HG02981 (cell line): Measurements from ENCODE around the gene LAMA2.
"Not testable (repeated sequence)": the region's sequence is repeated elsewhere in the genome, so short reads cannot be mapped to it uniquely, and the experiment has no call there.

Experiments
- ATAC-seq: cut with Tn5 transposase; IDR thresholded peaks from one replicate; pipeline ENCODE4 v1.9.1; 2021; ENCODE audit warnings: mild to moderate bottlenecking, moderate library complexity; ENCODE audit not compliant: unreplicated experiment

LAMA2 gene

GRCh38 chr6:129115471-129115870 lies 232.5 kb downstream of the LAMA2 start:
- no peak for ATAC-seq

DNA sequence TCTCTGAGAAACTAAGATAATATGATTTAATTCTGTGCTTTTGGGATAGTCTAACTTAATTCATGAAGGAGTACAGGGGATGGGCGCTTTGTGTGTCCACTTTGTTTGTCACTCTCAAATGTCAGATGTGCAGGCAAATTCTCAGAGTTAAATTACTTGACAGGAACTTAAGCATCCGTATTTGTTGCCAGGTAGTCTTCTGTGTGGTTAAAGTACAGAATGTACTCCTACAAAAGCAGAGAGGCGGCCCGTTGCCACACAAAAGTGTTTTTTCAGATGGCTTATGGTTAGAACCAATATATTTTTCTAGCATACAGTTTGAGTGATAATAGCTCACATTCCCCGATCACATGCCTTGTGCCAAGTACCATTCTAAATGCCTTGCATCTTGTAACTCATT lies 234.4 kb downstream of the LAMA2 start:
- ATAC-seq: no peak

GRCh38 chr6:129120856-129121638 lies 238.1 kb downstream of the LAMA2 start:
- ATAC-seq: no peak

DNA sequence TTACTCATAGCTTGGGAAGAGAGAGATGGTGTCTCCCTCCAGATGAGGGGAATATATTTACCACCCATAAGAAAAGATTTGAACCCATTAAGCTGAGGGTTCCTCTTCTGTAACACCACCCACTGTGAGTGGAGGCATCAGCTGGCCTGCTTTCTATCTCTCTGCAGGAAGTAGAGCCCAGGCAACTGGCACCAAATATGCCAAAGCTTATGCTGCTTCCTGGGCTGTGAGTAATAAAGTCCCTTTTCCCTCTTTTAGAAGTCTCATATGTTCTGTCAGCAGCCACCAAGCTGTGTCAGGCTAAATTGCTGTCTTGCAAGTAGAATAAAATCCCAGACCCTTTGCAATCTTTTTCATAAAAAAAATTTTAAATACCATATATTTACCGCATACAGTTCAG lies 241.4 kb downstream of the LAMA2 start:
- no peak for ATAC-seq

DNA sequence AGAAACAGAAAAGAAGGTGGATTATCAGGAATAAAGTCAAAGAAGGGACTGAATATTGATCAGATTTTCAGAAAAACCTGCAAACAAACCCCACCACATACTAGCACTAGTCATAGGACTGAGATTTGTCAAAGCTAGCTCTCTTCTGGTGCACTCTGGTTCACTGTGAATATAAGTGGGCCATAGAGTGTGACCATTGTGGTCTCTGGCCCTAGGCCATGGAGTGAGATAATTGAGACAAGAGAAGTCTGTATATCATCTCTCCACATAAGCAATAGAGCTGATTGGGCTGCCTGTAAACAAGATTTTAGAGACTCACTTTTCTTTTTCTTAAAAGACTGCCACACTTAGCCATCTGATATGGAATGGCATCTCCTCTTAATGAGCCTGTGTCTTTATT lies 247.2 kb downstream of the LAMA2 start:
- no peak for ATAC-seq

GRCh38 chr6:129130959-129131681 lies 248.2 kb downstream of the LAMA2 start:
- ATAC-seq: no peak

DNA sequence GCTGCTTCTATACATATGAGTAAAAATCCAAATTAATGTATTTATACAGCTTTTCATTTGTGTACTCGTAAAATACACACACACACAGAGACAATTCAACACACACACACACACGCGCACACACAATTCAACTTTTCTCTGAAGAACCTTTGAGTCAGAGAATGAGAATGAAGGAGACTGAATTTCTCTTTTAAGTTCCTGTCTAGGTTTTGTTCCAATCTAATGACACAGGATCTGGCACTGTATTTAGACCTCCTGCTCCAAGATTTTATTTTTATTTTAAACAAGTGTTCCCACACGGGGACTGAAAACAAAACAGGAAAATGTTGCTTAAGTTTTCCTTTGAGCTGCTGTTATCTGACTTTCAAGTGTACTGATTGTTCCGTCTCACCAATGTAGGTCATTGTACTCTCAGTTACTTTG lies 250.8 kb downstream of the LAMA2 start:
- no peak for ATAC-seq

- ATAC-seq: no peak
Measured at GRCh38 chr6:129134535-129134934, 251.6 kb downstream of the LAMA2 start.

DNA sequence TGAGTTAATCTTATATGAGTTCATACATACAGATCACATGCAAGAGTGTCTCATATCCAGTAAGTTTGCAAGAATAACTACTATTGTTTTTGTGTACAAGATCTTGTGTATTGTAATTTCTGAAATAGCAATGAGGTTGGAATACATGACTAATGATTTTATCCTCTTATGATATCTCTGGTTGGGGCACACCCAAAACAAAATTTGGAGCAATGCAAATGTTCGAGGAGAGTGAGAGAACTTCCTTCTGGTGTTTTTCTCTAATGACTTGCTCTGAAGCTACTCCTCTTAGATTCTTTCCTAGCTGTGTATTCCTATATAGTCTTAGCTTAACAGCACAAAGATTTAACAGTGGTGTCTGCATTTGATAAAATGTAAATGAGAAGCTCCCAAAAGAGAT lies 252.5 kb downstream of the LAMA2 start:
- no peak for ATAC-seq

DNA sequence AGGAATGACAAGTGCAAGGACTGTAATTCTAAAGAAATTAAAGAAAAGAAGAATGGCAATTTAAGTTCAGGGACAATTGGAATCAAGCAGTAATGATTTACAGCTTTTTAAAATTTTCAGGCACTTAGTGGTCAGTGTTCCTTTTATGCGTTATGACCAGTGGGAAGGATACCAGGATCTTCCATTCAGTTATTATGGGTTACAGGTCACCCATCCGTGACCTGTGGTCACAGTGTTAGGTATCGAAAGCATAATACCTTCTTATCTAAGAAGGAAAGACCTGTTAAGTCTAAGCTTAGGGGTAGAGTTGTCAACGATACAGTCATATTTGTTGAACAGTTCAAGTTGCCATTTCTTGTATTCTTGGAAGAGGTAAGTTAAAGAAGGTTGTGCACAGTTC lies 253.8 kb downstream of the LAMA2 start:
- ATAC-seq: no peak

- ATAC-seq: no peak
Measured at GRCh38 chr6:129138739-129139405, 255.9 kb downstream of the LAMA2 start.

DNA sequence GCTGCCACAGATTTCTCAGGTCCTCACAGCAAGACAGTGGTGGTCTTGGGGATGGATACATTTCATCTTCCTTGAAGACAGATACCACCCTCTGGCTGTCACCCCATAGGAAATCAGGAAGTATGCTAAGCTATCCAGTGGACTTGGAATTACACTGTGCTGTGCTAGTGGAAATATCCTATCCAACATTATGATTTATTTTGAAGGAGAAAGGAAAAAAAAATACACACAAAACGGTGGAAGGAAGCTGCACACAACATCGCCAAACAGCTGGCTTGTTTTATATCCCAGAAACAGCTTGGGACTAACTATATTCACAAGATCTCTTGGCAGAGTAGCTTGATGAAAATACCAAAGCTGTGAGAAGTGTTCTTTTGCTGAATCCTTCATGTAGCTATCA lies 257.6 kb downstream of the LAMA2 start:
- ATAC-seq: no peak

GRCh38 chr6:129141499-129141898 lies 258.6 kb downstream of the LAMA2 start:
- no peak for ATAC-seq

DNA sequence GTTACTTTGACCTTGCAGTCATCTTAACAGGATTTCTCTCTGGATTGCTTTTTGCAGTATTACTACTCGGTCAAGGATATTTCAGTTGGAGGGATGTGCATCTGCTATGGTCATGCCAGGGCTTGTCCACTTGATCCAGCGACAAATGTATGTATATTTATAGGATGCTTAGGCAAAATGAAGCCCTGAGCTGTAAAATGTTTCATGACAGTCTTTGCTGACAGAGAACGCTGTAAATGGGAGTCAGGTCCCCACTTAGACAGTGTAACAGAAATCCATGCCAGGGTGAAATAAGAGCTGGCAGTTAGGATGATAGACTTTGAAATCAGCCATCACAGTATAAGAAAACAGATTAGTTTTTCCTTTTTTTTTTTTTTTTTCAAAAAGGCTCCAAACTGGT lies 264.0 kb downstream of the LAMA2 start:
- ATAC-seq: no peak

DNA sequence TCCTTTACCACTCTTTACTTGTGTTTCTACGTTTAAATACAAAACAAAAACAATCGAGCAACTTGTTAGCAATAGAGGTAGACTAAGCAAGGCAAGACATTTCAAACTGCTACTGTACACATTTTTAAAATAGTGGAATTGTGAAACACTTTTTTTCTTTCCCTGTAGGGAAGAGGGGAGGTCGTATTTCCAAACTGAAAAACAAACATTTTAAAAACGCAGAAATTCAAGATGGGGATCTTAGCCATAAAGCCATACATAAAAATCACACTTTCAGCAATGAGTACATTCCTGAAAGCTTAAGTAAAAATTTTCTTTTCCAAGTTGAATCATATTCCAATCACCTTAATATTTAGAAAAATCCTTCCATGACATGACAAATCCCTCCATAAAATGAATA lies 267.6 kb downstream of the LAMA2 start:
- no peak for ATAC-seq

DNA sequence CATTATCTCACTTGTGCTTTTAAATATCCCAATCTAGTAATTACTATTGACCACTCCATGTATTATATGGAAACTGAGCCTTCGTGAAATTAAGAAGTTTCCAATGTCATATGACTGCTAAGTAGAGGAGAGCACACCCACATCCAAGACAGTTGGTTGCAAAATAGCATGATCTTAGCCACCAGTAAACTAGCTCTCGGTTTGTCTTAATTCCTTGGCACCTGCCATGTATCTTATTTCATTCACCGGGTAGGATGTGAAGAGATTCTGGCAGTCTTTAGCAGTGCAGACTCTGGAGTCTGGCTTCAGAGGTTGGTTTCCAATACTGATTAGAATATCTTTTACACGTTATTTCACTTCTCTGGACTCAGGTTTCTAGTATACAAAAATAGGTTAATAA lies 270.3 kb downstream of the LAMA2 start:
- no peak for ATAC-seq

DNA sequence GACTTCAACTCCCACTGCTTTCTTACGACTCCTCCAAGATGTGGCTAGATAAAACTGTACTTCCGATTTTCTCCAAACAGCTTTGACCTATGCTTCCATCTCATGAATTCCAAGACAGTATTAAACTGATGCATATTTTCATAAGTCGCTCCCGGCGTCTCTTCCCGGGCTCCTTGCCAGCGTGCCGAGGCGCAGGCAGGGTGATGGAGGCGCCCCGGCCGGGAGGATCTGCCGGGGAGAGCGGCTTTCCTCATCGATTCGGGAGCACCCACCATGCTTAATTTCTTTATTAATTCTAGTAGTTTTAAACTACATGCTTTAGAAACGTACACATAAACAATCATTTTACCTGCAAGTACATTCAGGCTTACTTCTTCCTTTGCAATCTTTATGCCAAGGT lies 276.3 kb downstream of the LAMA2 start:
- not testable (repeated sequence) for ATAC-seq

DNA sequence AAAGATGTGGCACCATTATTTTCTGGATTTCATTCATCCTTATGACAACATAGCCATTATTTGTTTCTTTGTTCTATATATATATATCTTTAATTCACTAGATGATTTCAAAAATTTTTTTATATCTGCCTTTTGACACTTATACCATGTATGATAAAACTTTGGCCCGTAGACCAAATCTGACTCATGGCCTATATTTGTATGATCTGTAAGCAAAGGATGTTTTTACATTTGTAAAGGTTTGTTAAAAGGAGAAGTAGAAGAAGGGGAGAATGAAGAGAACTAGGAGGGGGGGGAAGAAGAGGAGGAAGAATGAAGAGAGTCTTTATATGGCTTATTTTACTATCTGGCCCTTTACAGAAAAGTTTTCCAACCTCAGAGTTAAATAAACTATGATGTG lies 279.7 kb downstream of the LAMA2 start:
- ATAC-seq: no peak

DNA sequence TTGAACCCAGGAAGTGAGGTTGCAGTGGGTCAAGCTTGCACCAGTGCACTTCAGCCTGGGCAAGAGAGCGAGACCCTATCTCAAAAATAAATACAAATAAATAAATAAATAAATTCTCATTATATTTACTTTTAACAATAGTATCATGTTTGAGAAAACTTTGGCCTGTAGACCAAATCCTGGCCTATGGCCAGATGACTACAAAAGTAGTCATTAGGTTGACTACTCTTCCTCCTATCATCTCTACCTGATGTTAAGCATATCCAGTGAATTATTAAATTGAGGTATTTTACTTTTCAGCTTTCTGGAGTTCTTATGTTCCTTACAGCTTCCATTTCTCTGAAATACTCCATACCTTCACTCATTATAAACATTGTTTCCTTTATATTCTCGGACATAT lies 280.6 kb downstream of the LAMA2 start:
- ATAC-seq: no peak

- ATAC-seq: no peak
Measured at GRCh38 chr6:129164032-129164431, 281.1 kb downstream of the LAMA2 start.

GRCh38 chr6:129172279-129172995 lies 289.5 kb downstream of the LAMA2 start:
- not testable (repeated sequence) for ATAC-seq
